Testis (tissue), 2 donors: Measurements from ENCODE around the gene PPM1H.

Source experiments
- CTCF ChIP-seq, 3 experiments: fragments of 450-650 bp in 2 of 3; fragments of 200-600 bp in 1 of 3; sonication (generic) in 1 of 3; IDR thresholded peaks; one replicate each; pipeline ENCODE4 v1.5.1; 2016 to 2019; ENCODE audit warnings: antibody characterized with exemption in 3 of 3, mild to moderate bottlenecking in 2 of 3, moderate library complexity in 1 of 3
- POLR2A ChIP-seq: fragments of 450-650 bp; IDR thresholded peaks from one replicate; pipeline ENCODE4 v1.6.1; 2017; ENCODE audit warnings: antibody characterized with exemption, mild to moderate bottlenecking, moderate library complexity

- TF ChIP-seq CTCF (IDR thresholded peaks at IDR 0.05), result no peak
- TF ChIP-seq POLR2A, result no peak
Measured at GRCh38 chr12:62749586-62749985, 185.4 kb downstream of the PPM1H start.
